ENCODE data around the gene GRIN2C. TPM values are rescaled to one million over a fixed set of nuclear protein-coding genes. Genes with fewer than 3 reads are reported as not detected.

The GRIN2C gene
- total RNA-seq, 1 experiment from 2014 or later, result 0.11 TPM

- H4K20me1 ChIP-seq (ENCODE audit: insufficient read depth), result no peaks in the 10 kb centered on the region
- no peaks in the 10 kb centered on the region for H3K4me1 ChIP-seq (replicated peaks; ENCODE audit: insufficient read depth)
- intact Hi-C loops (cut with micrococcal nuclease; ENCODE audit: unreplicated experiment), result no loop called here
- H3K9me3 ChIP-seq (ENCODE audit: insufficient read depth, low read depth), result no peaks in the 10 kb centered on the region
- peaks cover 37% of the 10 kb centered on the region for H3K27me3 ChIP-seq (ENCODE audit: insufficient read depth, low read depth)
- no peaks in the 10 kb centered on the region for H3K79me2 ChIP-seq (ENCODE audit: low read depth)
- H2AFZ ChIP-seq, result no peak overlapping the region
- H3F3A ChIP-seq (ENCODE audit: insufficient read depth, low read depth), result no peaks in the 10 kb centered on the region
- H3K27ac ChIP-seq, result no peak overlapping the region
- POLR2A ChIA-PET (ENCODE audit: unreplicated experiment), result no interaction called here
- no peaks in the 10 kb centered on the region for H3K9me2 ChIP-seq (ENCODE audit: insufficient read depth)
- no peak overlapping the region for H3K4me2 ChIP-seq
- CTCF ChIA-PET, result no interaction called here
- no TSS peak for BruUV-seq (replicated peaks)
- TF ChIP-seq CTCF (conservative IDR thresholded peaks at IDR 0.05) (no peak), EZH2 (IDR thresholded peaks at IDR 0.05; ENCODE audit: low read depth) (no peak)
- H3K4me3 ChIP-seq, result no peak overlapping the region
- DNase-seq, result no peak
- H3K36me3 ChIP-seq (ENCODE audit: low read depth), result no peaks in the 10 kb centered on the region
Measured at GRCh38 chr17:74893936-74894671, 34.4 kb upstream of the GRIN2C start.

GRCh38 chr17:74892974-74893911, 33.6 kb upstream of the GRIN2C start, which contains the start of gene FADS6:
TSS of gene FADS6 (minus strand) at chr17:74893633. CDS start at chr17:74893595, 38 bp downstream.
- Histone ChIP-seq H3K27me3 (ENCODE audit: insufficient read depth, low read depth) (peaks cover 45% of the 10 kb centered on the region), H3K9me2 (ENCODE audit: insufficient read depth) (no peaks in the 10 kb centered on the region), H3F3A (ENCODE audit: insufficient read depth, low read depth) (no peaks in the 10 kb centered on the region), H3K4me2 (no peak within 1 kb of the TSS), H3K79me2 (ENCODE audit: low read depth) (no peaks in the 10 kb centered on the region), H3K36me3 (ENCODE audit: low read depth) (no peaks in the 10 kb centered on the region), H4K20me1 (ENCODE audit: insufficient read depth) (no peaks in the 10 kb centered on the region), H3K4me3 (no peak within 1 kb of the TSS), H3K9me3 (ENCODE audit: insufficient read depth, low read depth) (no peaks in the 10 kb centered on the region), H3K4me1 (replicated peaks; ENCODE audit: insufficient read depth) (no peaks in the 10 kb centered on the region), H3K27ac (no peak within 1 kb of the TSS), H2AFZ (no peak within 1 kb of the TSS)
- no TSS peak for BruUV-seq (replicated peaks)
- intact Hi-C loops (cut with micrococcal nuclease; ENCODE audit: unreplicated experiment), result no loop called here
- ChIA-PET CTCF (no interaction called here), POLR2A (ENCODE audit: unreplicated experiment) (no interaction called here)
- no peak for DNase-seq
- TF ChIP-seq CTCF (conservative IDR thresholded peaks at IDR 0.05), result no peak
- TF ChIP-seq EZH2 (IDR thresholded peaks at IDR 0.05; ENCODE audit: low read depth), result no peak

- no peak for TF ChIP-seq EZH2 (IDR thresholded peaks at IDR 0.05; ENCODE audit: low read depth)
- TF ChIP-seq CTCF (conservative IDR thresholded peaks at IDR 0.05), result no peak
- H3K79me2 ChIP-seq (ENCODE audit: low read depth), result no peaks in the 10 kb centered on the region
- H3K9me3 ChIP-seq (ENCODE audit: insufficient read depth, low read depth), result no peaks in the 10 kb centered on the region
- H3K9me2 ChIP-seq (ENCODE audit: insufficient read depth), result no peaks in the 10 kb centered on the region
- H3K4me2 ChIP-seq, result no peak overlapping the region
- no TSS peak for BruUV-seq (replicated peaks)
- no peak for DNase-seq
- H3K4me1 ChIP-seq (replicated peaks; ENCODE audit: insufficient read depth), result no peaks in the 10 kb centered on the region
- ChIA-PET POLR2A (ENCODE audit: unreplicated experiment) (no interaction called here), CTCF (no interaction called here)
- H3K27me3 ChIP-seq (ENCODE audit: insufficient read depth, low read depth), result peaks cover 45% of the 10 kb centered on the region
- no peak overlapping the region for H3K4me3 ChIP-seq
- H3K36me3 ChIP-seq (ENCODE audit: low read depth), result no peaks in the 10 kb centered on the region
- intact Hi-C loops (cut with micrococcal nuclease; ENCODE audit: unreplicated experiment), result no loop called here
- H3K27ac ChIP-seq, result no peak overlapping the region
- H2AFZ ChIP-seq, result no peak overlapping the region
- H4K20me1 ChIP-seq (ENCODE audit: insufficient read depth), result no peaks in the 10 kb centered on the region
- H3F3A ChIP-seq (ENCODE audit: insufficient read depth, low read depth), result no peaks in the 10 kb centered on the region
Measured at GRCh38 chr17:74892013-74892841, 32.5 kb upstream of the GRIN2C start.

Measured in PC-9 (cell line).